MCF 10A (cell line): Measurements from ENCODE around the gene RXRA. TPM values are rescaled to one million over a fixed set of nuclear protein-coding genes. Genes with fewer than 3 reads are reported as not detected.

Experiments used
- BruUV-seq: library from RNA; stranded (reverse); fragments of 400-500 nt; replicated peaks from 2 replicates; lab custom pipeline; 2021; lab: Mats Ljungman, UMichigan
- CTCF ChIA-PET: fragments of 300-600 bp; sonication (Branson Sonifier 250); formaldehyde crosslinking; extraction: SDS; loops from one replicate; lab custom pipeline; 2021; ENCODE audit warnings: antibody characterized with exemption, inconsistent platforms; lab: Yijun Ruan, JAX
- POLR2A ChIA-PET: fragments of 300-600, 350-650 bp; sonication (Branson Sonifier 250); formaldehyde crosslinking; extraction: SDS; loops from one replicate; lab custom pipeline; 2020; ENCODE audit warnings: antibody characterized with exemption, inconsistent platforms; lab: Yijun Ruan, JAX
- DNase-seq: peaks from one replicate; pipeline ENCODE4 v3.0.0-alpha.2; 2018; ENCODE audit not compliant: unreplicated experiment
- H3K27ac Mint-ChIP-seq: one replicate; pipeline ENCODE4 v1.8.0; 2022; ENCODE audit warnings: mild to moderate bottlenecking, low read depth, mixed read lengths; ENCODE audit not compliant: unreplicated experiment
- H3K27me3 Mint-ChIP-seq: one replicate; pipeline ENCODE4 v1.8.0; 2022; ENCODE audit warnings: mixed read lengths; ENCODE audit not compliant: insufficient read depth, unreplicated experiment
- H3K36me3 Mint-ChIP-seq: one replicate; pipeline ENCODE4 v1.8.0; 2022; ENCODE audit warnings: mild to moderate bottlenecking, moderate library complexity, mixed read lengths; ENCODE audit not compliant: insufficient read depth, unreplicated experiment
- H3K4me1 Mint-ChIP-seq: one replicate; pipeline ENCODE4 v1.8.0; 2022; ENCODE audit warnings: mixed read lengths; ENCODE audit not compliant: insufficient read depth, unreplicated experiment
- H3K4me3 Mint-ChIP-seq: one replicate; pipeline ENCODE4 v1.8.0; 2022; ENCODE audit warnings: mild to moderate bottlenecking, moderate library complexity, mixed read lengths; ENCODE audit not compliant: unreplicated experiment
- H3K9me3 Mint-ChIP-seq: one replicate; pipeline ENCODE4 v1.8.0; 2022; ENCODE audit warnings: mixed read lengths; ENCODE audit not compliant: unreplicated experiment
- intact Hi-C: fragments of 100-400 bp; cut with micrococcal nuclease; formaldehyde crosslinking; loops from 2 replicates; pipeline ENCODE4 v1.14.1; 2022
- total RNA-seq: library from RNA; stranded (reverse); gene quantifications from 2 replicates; pipeline ENCODE4 v1.2.3, GENCODE V29; 2022
- TF ChIP-seq, protein P1 (sequence below): fragments of 200-600 bp; IDR thresholded peaks from one replicate; pipeline ENCODE4 v1.8.0; 2022; ENCODE audit warnings: antibody characterized with exemption, mild to moderate bottlenecking; ENCODE audit not compliant: unreplicated experiment

RXRA gene
- total RNA-seq, 1 experiment from 2014 or later, result 65.5 TPM

DNA sequence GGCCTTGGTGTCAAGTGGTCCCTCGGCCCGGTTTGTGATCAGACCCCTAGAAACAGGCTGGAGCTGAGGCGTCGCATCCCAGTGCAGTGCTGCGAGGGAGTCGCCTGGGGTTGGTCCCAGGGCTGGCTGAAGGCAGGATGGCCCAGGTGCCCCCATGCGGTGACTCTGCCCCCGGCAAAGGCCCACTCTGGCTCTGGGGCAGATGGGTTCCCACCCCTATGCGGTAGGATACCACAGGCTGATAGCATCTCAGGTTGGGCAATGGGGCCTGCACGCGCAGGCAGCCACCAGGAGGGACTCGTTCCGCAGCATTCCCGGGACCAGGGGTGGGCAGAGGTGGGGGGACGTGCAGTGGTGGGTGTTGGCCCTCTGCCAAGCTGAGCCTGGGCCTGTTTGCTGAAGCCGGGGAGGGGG is 86.0 kb downstream of the RXRA start:
- Mint-ChIP-seq H3K27me3 (no peaks in the 10 kb centered on the region), H3K27ac (no peak overlapping the region), H3K4me3 (no peak overlapping the region), H3K9me3 (no peaks in the 10 kb centered on the region), H3K36me3 (peaks cover 62% of the 10 kb centered on the region), H3K4me1 (peaks cover 23% of the 10 kb centered on the region)
- CTCF ChIA-PET, result interaction anchor here (0.5 to 2.6 kb wide), 3 partner anchors 23 to 242 kb away, joined by 3 to 15 read pairs (median 3); no protein-coding TSS in a partner anchor
- intact Hi-C loops, result no loop called here
- BruUV-seq, result no TSS peak
- DNase-seq, result no peak
- TF ChIP-seq, protein P1, sequence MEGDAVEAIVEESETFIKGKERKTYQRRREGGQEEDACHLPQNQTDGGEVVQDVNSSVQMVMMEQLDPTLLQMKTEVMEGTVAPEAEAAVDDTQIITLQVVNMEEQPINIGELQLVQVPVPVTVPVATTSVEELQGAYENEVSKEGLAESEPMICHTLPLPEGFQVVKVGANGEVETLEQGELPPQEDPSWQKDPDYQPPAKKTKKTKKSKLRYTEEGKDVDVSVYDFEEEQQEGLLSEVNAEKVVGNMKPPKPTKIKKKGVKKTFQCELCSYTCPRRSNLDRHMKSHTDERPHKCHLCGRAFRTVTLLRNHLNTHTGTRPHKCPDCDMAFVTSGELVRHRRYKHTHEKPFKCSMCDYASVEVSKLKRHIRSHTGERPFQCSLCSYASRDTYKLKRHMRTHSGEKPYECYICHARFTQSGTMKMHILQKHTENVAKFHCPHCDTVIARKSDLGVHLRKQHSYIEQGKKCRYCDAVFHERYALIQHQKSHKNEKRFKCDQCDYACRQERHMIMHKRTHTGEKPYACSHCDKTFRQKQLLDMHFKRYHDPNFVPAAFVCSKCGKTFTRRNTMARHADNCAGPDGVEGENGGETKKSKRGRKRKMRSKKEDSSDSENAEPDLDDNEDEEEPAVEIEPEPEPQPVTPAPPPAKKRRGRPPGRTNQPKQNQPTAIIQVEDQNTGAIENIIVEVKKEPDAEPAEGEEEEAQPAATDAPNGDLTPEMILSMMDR, result no peak
- POLR2A ChIA-PET, result interaction anchor here (0.7 kb wide), 1 partner anchor 88 kb away, joined by 3 read pairs; no protein-coding TSS in a partner anchor

DNA sequence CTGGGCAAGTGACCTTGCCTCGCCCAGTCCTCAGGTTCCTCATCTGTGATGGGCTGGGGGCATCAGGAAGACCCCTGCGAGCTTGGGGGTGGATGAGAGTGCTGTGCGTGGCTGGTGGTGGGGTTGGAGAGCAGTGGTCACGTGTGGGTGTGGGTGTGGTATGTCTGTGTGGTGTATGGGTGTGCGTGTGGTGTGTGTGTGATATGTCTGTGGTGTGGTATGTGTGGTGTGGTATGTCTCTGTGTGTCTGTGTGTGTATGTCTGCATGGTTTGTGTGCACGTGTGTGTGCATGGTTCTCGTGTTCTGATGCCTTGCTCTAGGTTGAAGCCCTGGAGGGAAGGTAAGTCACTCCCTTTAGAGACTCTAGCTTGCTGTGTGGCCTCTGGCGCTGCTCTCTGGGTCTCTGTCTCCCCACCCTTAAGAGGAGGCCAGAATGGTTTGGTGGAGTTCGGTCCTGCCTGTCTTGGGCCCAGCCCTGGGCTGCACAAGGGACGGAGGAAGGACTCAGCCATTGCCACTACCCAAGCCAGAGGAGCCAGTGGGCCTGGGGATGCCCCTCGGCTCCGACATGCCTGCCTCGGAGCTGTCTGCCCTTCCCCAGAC is 87.0 kb downstream of the RXRA start:
- intact Hi-C loops, result no loop called here
- H3K27me3 Mint-ChIP-seq, result no peaks in the 10 kb centered on the region
- POLR2A ChIA-PET, result interaction anchor here (1.0 to 2.8 kb wide), 6 partner anchors 20 to 58 kb away, joined by 3 to 19 read pairs (median 4); no protein-coding TSS in a partner anchor
- peak overlapping the region; percentile 50 for H3K27ac Mint-ChIP-seq
- H3K4me3 Mint-ChIP-seq, result no peak overlapping the region
- peaks cover 22% of the 10 kb centered on the region for H3K4me1 Mint-ChIP-seq
- no peak for DNase-seq
- no peaks in the 10 kb centered on the region for H3K9me3 Mint-ChIP-seq
- TF ChIP-seq, protein P1, result no peak
- BruUV-seq, result no TSS peak
- CTCF ChIA-PET, result interaction anchor here (0.5 to 2.6 kb wide), 5 partner anchors 14 to 243 kb away, joined by 3 to 15 read pairs (median 3); no protein-coding TSS in a partner anchor
- H3K36me3 Mint-ChIP-seq, result peaks cover 65% of the 10 kb centered on the region

DNA sequence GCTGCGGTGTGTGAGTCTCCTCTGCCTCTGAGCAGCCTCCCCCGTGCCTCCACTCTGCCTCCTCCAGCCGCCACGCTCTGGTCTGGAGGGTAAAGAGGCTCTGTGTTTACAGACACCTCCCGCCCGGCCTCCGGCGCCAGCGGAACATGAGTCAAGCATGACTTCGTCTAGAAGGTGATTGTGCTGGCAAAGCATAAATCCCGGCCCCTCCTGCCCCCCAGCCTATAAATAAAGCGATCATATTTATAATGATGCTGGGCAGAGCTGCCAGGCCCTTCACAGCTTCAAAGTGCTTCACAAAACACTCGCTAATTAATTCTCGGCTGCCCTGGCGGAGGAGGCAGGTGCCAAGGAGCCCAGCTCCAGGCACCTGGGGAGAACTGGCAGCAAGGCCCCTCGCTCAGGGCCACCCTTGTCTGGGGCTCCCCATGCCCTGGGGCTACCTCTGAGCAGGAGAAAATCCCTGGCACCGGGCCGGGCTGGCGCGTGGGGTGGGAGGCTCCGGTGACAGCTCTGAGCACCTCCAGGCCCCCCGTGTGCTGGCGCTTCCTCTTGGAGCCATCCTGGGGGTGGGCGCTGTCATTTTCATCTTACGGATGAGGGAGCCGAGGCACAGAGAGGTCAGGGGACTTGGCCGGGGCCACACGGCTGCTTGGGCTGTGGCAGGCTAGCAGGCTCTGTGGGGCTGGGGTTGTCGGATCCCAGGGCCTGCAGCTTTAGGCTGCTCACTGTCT is 87.8 kb downstream of the RXRA start:
- BruUV-seq, result no TSS peak
- ChIA-PET CTCF (interaction anchor here (1.1 to 2.6 kb wide), 3 partner anchors 14 to 243 kb away, joined by 3 to 15 read pairs (median 4); no protein-coding TSS in a partner anchor), POLR2A (interaction anchor here (1.0 to 2.8 kb wide), 7 partner anchors 18 to 58 kb away, joined by 3 to 19 read pairs (median 4); no protein-coding TSS in a partner anchor)
- DNase-seq, result peak; percentile 83
- Mint-ChIP-seq H3K4me1 (peaks cover 22% of the 10 kb centered on the region), H3K9me3 (no peaks in the 10 kb centered on the region), H3K27ac (peak overlapping the region; percentile 50), H3K27me3 (no peaks in the 10 kb centered on the region), H3K4me3 (no peak overlapping the region), H3K36me3 (peaks cover 65% of the 10 kb centered on the region)
- intact Hi-C loops, result no loop called here
- TF ChIP-seq, protein P1, result no peak

DNA sequence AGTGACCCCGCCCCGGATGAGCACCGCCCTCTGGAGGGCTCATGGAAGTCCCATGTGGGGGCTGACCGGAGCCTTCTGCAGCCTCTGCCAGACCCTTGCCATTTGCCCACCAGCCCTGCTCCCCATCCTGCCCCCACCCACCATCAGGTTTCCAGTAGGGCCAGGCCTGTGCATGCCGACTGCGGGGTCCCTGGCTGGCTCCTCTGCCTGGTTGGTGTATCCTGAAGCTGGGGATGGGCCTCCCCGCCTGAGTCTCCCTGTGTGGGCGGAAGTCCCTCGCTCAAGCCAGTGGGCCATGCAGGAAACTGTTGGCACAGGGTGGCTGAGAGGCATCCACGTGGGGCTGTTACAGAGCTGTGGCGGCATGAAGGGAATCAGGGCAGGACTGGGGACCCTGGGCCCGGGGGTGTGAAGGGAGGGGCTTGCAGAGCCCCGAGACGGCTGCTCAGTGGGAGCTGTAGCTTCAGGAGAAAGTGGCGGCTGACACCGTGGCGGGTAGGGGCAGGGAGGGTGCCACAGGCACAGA is 88.7 kb downstream of the RXRA start:
- intact Hi-C loops, result no loop called here
- H3K36me3 Mint-ChIP-seq, result peaks cover 58% of the 10 kb centered on the region
- POLR2A ChIA-PET, result interaction anchor here (0.5 to 2.8 kb wide), 5 partner anchors 17 to 80 kb away, joined by 3 to 19 read pairs (median 4); no protein-coding TSS in a partner anchor
- no peak overlapping the region for H3K4me3 Mint-ChIP-seq
- H3K27me3 Mint-ChIP-seq, result no peaks in the 10 kb centered on the region
- DNase-seq, result no peak
- CTCF ChIA-PET, result interaction anchor here (0.6 to 0.7 kb wide), 2 partner anchors 36 to 1869 kb away, joined by 3 to 4 read pairs; no protein-coding TSS in a partner anchor
- peaks cover 17% of the 10 kb centered on the region for H3K4me1 Mint-ChIP-seq
- TF ChIP-seq, protein P1, result no peak
- no peak overlapping the region for H3K27ac Mint-ChIP-seq
- H3K9me3 Mint-ChIP-seq, result no peaks in the 10 kb centered on the region
- BruUV-seq, result no TSS peak
